DOHH2 (cell line): ENCODE measurements around the gene CHD9.

ENCODE experiments used
- CTCF ChIP-seq: fragments of 200-600 bp; sonication (generic); IDR thresholded peaks from one replicate; pipeline ENCODE4 v1.5.1; 2014; ENCODE audit warnings: antibody characterized with exemption, mild to moderate bottlenecking, low read depth, low read length; ENCODE audit not compliant: poor library complexity, severe bottlenecking
- EZH2phosphoT487 ChIP-seq: fragments of 200-600 bp; sonication (generic); IDR thresholded peaks from 2 replicates; pipeline ENCODE4 v1.6.1; 2017; ENCODE audit warnings: borderline replicate concordance, mild to moderate bottlenecking, antibody characterized with exemption, low read length, moderate library complexity, mixed read lengths

- TF ChIP-seq EZH2phosphoT487 (no peak), CTCF (no peak)
Observed at GRCh38 chr16:53018834-53019416, 35.9 kb upstream of the CHD9 start.
